Nasal cavity respiratory epithelium epithelial cell of viscerocranial mucosa (primary cell): ENCODE results near the gene ALG13. TPM values are rescaled to one million over a fixed set of nuclear protein-coding genes. Genes with fewer than 3 reads are reported as not detected.

Experiments used
- total RNA-seq: library from RNA; depleted of rRNA; stranded (reverse); fragments of >200 nt; gene quantifications from 2 replicates; pipeline ENCODE4 v1.2.3, GENCODE V29; 2014

ALG13 gene
- total RNA-seq: 41.4 and 49.8 TPM in 2 replicates

GRCh38 chrX:111680988-111681779, at the start of gene ALG13:
TSS of gene ALG13 (plus strand) at chrX:111681170. CDS start at chrX:111681219, 49 bp downstream.

Other genes with a start within 250 kb of the ALG13 start
- gene SERTM2, start 169.5 kb upstream of the ALG13 start, total RNA-seq: not detected in 2 replicates
- gene TRPC5OS, start 195.0 kb downstream of the ALG13 start, total RNA-seq: not detected in 2 replicates